Astrocyte (in vitro differentiated cells and primary cell): ENCODE measurements around the gene PDE9A.

Experiments used
- EZH2 ChIP-seq: IDR thresholded peaks from 2 replicates; pipeline ENCODE4 v1.6.1; 2012; ENCODE audit warnings: mild to moderate bottlenecking, low read length, inconsistent platforms; ENCODE audit not compliant: insufficient read depth
- TF ChIP-seq, protein P1 (sequence below): IDR thresholded peaks from 2 replicates; pipeline ENCODE4 v1.5.1; 2011; ENCODE audit warnings: low read depth, mild to moderate bottlenecking, inconsistent platforms, low read length, moderate library complexity; ENCODE audit not compliant: insufficient read depth

- TF ChIP-seq, protein P1, sequence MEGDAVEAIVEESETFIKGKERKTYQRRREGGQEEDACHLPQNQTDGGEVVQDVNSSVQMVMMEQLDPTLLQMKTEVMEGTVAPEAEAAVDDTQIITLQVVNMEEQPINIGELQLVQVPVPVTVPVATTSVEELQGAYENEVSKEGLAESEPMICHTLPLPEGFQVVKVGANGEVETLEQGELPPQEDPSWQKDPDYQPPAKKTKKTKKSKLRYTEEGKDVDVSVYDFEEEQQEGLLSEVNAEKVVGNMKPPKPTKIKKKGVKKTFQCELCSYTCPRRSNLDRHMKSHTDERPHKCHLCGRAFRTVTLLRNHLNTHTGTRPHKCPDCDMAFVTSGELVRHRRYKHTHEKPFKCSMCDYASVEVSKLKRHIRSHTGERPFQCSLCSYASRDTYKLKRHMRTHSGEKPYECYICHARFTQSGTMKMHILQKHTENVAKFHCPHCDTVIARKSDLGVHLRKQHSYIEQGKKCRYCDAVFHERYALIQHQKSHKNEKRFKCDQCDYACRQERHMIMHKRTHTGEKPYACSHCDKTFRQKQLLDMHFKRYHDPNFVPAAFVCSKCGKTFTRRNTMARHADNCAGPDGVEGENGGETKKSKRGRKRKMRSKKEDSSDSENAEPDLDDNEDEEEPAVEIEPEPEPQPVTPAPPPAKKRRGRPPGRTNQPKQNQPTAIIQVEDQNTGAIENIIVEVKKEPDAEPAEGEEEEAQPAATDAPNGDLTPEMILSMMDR = no peak
- TF ChIP-seq EZH2 = no peak
These were observed 154.7 kb downstream of the PDE9A start for GRCh38 chr21:42807938-42808613.
